ENCODE measurements around the gene NADK2.
"Not testable (repeated sequence)": the region's sequence is repeated elsewhere in the genome, so short reads cannot be mapped to it uniquely, and the experiment has no call there.

The NADK2 gene, protein sequence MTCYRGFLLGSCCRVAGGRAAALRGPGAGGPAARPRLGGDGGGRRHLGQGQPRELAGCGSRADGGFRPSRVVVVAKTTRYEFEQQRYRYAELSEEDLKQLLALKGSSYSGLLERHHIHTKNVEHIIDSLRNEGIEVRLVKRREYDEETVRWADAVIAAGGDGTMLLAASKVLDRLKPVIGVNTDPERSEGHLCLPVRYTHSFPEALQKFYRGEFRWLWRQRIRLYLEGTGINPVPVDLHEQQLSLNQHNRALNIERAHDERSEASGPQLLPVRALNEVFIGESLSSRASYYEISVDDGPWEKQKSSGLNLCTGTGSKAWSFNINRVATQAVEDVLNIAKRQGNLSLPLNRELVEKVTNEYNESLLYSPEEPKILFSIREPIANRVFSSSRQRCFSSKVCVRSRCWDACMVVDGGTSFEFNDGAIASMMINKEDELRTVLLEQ

DNA sequence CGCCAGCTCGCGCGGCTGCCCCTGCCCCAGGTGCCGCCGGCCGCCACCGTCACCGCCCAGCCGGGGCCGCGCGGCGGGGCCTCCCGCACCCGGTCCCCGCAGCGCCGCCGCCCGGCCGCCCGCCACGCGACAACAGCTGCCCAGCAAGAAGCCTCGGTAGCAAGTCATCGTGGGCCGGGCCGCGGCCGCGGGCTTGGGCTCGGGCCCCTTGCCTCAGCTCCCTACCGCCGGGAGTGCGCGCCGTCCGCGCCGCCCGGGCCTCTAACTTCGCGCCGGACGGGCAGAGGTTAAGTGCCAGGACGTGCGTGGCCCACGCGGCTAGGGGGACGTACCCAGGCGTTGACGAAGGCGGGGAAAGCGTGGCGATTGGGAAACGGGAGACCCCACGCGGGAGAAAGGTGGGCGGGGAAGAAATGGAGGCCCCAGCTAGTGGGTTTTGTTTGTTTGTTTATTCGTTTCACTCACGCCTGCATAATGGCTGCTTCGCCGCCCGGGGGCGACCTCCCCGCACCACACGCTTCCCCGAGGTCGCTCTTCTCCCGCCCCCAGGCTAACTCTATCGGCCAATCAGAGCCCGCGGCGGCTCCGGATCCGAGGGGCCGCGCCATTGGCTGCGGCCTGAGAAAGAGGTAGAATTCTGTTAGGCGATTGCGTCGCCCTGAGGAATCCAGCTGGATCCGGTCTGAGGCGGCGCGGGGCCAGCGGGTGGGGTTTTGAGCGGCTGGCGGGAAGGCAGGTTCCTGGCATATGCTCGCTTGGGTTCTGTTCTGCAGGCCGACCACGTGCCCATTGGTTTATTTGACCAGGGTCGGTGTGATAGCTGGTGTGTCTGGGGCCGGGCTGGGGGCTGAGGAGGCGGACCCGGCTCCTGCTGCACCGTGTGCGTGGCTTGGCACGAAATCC, at the start of gene NADK2:
NADK2 (minus strand) TSS at position 295 of the 903 bp plus-strand sequence; CDS start at position 168, 127 bp downstream.
- peak; percentile 95 for DNase-seq (ENCODE audit: low read depth)

DNA sequence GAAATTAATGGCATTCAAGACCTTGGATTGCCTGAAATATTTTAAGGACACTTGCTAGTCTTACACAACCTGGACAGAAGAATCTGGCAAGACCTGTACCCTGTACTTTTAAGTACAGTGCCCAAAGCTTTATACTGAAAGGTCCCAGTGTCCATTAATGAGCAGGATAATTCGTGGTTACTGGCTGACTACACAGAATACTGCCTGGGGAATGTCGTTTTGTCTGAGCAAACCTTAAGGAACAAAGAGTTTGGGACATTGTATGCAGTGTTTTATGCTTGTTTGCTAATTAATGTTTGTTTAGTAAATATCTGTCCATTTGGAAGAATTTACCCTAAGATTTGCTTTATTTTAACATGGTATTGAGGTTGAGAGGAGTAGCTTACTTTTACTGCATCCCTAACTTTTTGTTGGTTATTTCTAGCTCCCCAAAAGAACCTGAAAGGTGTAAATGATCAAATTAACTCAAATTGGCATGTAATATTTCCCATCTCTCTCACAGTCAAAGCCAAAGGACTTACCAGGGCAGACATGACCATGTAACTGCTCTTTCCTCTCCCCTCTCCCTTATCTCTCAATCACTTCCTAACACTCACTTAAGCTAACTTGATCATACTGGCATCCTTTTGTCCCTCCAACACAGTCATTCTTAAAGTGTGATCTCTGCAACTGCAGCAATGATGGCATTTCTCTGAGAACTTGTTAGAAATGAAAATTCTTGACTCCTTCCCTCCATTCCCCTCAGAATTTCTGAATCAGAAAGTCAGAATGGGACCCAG, 44.3 kb upstream of the NADK2 start:
- no peak for DNase-seq (ENCODE audit: low read depth)

DNA sequence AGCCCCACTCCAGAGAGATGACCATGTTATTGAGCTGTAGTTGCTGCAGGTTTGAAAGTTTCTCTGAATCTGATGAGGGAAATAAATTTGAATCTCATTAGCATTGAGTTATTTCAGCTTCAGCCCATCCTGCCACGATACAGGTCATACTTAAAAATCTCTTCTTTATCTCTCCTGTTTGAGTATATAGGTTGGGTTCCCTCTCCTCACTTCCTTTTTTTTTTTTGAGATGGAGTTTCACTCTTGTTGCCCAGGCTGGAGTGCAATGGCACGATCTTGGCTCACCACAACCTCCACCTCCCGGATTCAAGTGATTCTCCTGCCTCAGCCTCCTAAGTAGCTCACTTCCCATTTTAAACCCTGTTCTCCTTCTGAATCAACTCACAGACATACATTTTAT, 42.0 kb upstream of the NADK2 start:
- DNase-seq (ENCODE audit: low read depth): not testable (repeated sequence)

DNA sequence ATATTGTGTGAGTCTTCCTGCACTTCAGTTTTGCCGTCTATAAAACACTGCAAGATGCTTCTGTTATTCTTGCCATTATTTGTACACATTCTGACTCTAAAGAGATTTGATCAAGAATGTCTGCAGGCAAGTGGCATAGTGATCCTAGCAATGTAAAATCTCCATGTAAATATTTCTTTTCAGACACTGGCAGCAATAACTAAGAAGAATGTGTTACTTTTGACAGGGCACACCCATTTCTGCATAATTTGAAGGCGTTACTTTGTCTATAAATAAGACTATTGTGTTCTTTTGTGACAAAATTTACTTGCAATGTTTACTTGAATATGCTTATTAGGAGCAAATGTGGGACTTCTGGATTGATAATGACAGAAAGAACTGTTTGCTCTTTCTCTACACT, 39.9 kb upstream of the NADK2 start:
- no peak for DNase-seq (ENCODE audit: low read depth)

DNA sequence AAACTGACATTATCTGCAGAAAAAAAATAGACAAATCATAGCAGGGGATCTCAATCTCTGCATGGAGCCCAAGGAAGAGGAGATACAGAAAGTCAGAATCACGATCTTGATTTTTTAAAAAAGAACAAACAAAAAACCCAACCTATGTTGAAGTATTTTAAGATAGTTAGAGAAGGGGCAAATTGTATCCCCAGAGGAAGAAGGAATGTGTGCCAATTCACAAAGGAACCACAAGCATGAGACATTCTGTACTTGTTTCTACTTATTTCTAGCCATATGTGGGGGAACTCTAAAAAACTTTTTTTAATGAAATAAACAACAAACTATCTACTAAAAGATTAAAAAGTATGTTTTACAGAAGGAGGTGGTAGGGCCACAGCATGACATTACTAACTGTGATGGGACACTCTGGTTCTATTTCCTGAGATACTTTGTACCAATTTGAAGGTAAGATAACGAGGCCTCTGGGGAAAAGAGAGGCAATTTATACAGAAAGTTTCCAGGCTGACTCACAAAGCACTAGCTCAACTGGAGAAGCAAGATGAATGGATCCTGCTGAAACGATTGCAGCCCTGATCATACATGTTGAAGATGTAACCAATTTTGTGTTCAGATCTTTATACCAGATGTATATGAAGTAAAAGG, 37.5 kb upstream of the NADK2 start:
- peak; percentile 24 for DNase-seq (ENCODE audit: low read depth)

DNA sequence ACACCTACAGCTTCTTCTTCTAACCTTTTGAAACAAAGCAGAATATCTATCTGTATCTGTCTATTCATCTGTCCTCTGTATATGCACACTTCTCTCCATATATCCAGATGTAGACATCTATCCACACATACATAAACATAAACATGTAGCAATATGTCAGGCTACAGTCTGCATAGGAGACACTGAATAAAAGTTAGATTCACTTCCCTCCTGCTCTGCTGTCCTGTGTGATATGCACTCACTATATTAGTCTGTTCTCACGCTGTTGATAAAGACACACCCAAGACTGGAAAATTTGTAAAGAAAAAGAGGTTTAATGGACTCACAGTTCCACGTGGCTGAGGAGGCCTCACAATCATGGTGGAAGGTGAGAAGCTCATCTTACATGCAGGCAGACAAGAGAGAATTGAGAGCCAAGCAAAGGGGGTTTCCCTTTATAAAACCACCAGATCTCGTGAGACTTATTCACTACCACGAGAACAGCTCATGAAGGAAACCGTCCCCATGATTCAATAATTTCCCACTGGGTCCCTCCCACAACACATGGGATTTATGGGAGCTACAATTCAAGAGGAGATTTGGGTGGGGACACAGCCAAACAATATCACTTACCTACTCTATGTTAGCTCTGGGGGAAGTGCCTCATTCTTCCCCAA, 35.9 kb upstream of the NADK2 start:
- no peak for DNase-seq (ENCODE audit: low read depth)

DNA sequence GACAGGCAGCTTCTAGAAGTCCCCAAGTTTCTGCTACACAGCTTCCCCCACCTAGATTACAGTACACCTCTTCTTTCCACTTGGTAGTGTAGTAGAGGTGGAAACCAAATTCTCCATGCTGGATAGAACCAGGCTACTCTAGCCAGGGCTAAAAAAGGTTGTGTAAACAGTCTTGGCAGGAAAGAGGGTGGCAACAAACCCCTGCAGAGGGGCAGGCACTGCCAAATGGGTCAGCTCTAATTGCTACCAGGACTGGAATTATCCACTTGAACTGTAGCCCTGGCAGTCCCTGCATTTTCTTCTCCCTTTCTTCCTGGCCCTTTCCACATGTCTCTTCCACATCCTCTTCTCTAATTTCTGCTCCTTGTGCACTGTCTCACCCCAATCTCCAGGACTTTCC, 35.1 kb upstream of the NADK2 start:
- no peak for DNase-seq (ENCODE audit: low read depth)

DNA sequence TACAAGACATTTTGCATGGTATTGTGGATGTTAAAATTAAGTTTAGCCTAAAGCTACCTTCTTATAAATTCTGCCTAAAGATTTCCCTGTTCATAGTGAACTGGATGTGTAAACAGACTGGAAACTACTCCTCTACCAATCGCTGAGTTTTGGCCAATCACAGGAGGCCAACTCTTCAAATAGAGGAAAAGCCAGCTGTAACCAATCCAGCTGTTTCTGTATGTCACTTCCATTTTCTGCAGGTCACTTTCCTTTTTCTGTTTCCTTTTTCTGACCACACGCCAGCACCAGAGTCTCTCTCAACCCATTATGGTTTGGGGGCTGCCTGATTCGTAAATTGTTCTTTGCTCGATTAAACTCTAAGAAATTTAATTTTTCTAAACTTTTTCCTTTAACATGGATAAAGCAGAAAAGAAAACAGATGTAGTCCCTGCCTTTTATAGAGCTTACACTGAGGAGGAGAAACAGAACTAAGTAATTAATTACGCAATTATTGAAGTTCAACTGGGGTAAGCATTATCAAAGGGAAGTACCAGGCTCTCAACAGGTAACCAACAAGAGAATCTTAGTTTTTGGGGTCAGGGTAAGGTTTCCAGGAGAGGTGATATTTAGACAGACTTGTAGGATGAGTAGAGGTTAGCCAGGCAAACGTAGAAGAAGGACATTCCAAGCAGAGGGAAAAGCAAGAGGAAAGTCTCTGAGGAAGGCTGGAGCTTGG, 32.2 kb upstream of the NADK2 start:
- DNase-seq (ENCODE audit: low read depth): no peak

DNA sequence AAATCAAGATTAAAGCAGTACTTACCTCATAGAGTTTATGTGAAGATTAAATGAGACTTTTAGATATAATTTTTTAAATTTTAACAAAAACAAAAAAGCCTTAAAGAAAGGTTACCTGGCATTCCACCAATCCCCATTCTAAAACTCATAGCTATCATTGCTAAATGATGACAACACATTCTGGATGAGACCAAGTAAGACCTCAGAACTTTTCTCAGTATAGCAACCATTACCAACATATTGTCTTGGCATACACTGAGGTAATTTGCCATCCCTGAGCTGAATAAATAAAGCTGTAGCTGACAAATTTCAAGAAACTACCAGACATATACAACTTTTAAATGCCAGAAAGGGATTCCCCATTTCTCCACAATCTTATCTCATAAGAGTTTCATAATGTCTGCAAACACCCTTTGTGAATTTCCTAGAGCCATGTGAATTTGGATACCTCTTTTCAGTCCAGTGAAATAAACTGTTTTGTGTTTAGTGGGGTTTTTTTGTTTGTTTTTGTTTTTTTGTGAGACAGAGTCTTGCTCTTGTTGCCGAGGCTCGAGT, 30.5 kb upstream of the NADK2 start:
- no peak for DNase-seq (ENCODE audit: low read depth)

DNA sequence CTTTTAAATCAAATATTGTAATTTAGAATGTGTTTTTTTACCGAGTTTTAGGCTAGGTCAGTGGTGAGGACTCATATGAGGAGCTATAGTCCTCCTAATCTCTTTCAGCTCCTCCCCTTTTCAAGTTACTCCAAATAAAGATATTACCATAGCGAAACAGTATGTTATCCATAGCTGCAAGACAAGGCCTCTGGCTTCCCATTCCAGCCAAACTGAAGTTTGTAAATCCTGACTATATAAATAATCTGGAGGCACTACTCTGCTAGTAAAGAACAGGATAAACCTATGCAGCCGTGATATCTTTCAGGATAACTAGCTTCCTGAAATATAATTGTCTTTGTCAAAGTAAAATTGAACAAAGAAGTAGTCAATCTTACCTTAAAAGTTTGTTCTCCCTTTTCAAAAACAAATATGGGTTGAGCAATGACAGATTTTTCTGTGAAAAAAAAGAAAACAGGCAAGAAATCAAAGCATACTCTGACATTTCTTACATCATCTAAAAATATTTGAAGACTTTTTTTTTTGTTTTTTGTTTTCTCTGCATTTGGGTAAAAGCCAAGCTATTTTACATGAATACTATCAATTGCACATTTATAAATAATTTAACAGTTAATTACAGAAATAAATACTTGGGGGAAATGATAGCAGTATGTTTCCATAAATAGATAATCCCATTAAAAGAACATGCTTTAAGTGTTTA, 29.3 kb upstream of the NADK2 start:
- DNase-seq (ENCODE audit: low read depth): no peak

DNA sequence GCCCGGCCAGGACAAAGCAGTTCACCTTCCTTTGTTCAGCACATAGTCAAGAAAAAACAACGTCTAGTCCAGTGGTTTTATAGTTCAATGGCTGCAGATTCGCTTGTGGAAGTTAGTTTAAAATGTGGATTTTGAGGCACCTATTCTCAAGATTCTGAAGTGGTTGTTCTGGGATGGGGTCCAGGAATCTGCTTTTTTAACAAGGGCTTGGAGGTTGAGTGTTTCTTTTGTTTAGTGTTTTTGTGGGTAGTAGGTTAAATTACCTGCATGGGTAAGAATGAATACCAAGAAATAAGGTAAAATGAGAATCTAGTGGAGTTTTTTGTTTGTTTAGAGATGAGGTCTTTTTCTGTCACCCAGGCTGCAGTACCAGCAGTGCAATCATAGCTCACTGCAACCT, 28.4 kb upstream of the NADK2 start:
- DNase-seq (ENCODE audit: low read depth): no peak

DNA sequence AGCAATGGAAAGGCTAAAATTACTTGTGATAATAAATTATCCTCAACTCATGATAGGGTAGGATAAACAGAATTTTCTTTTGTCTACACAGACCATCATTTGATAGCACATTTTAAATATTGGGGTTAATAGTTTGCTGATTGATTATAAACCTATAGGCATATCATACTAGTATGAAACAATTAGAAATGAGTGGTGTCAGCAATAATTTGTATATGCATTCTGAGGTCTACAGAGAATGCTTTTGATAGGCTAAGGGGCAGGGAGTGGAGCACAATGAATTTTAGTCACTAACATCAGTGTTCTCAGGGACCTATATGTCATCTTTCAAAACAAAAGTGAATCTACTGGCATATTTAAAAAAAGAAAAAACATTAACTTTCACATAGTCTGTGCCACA, 27.8 kb upstream of the NADK2 start:
- no peak for DNase-seq (ENCODE audit: low read depth)

DNA sequence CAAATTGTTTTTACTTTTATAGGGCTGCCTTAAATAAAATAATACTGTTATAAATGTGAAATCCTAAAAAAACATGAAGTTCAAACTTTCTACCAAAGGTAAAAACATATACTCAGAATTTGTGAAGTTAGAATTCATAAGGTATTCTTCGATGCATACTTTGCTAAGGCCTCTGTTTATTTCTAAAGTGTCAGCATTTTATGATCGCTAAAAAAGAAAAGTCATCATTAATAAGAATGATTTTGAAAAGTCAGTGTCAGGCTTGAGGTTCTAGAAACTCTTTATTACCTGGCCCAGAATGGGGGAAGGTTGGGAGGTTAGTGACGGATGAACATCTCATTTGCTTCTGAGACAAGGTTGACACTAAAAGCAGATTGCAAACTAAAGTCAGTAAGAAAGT, 26.2 kb upstream of the NADK2 start:
- DNase-seq (ENCODE audit: low read depth): no peak

DNA sequence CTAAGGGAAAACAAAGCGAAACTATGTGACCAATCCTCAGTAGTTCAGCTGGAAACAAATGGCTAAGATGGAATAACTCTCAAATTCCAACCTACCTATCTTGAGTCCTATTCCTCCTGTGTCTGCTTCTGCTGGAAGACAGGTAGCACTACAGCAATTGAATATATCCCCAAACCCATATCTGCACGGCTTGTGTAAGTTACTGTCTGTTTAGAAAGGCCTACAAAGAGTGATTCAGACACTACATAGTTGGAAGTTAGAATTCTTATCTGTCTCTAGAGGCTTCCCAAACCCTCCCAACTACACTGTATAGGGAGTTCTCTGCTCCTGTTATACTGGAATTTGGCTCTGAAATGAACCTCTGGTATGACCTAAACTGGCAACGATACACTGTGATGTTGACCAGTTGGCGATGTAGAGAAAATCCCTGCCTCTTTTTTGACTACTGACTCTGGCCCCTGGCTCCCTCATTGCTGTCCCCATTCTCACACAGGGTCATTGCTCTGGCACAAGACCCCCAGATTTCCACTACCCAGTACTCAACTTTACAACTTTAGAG, 22.6 kb upstream of the NADK2 start:
- DNase-seq (ENCODE audit: low read depth): no peak

DNA sequence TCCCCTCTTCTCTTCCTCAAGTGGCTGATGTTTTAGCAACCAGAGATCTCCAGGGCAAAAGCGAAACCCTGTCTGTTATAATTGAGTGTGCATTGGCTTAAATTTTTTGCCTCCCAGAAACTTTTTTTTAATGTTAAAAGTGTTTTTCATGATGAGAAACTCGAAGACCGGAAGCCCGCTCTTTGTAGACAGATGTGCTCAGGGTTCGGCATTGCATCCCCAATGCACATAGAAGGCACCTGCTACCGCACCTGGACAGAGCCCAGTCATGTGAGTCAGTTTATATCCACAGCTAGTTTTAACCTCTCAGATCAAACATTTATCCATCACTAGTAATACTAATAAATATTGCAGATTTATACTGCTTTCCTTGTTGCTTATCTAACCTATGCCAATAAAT, 19.5 kb upstream of the NADK2 start:
- DNase-seq (ENCODE audit: low read depth): no peak

DNA sequence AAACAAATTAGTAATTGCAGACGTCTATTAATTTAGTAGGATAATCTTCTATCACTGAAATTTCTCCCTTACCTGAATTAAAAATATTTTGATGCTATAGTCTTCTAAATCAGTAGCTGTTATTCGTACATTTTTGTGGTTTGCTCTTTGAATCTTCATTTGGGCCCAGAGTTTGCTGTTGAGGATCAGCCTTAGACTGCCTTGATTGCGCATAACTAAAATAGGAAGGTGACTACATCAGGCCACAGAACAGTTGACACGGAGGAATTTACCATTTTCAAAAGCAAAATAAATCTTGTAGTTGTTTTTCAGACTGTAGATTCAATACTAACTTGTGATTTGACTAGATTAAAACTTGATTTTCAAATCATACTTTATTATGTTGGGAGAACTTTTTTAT, 11.8 kb upstream of the NADK2 start:
- no peak for DNase-seq (ENCODE audit: low read depth)

DNA sequence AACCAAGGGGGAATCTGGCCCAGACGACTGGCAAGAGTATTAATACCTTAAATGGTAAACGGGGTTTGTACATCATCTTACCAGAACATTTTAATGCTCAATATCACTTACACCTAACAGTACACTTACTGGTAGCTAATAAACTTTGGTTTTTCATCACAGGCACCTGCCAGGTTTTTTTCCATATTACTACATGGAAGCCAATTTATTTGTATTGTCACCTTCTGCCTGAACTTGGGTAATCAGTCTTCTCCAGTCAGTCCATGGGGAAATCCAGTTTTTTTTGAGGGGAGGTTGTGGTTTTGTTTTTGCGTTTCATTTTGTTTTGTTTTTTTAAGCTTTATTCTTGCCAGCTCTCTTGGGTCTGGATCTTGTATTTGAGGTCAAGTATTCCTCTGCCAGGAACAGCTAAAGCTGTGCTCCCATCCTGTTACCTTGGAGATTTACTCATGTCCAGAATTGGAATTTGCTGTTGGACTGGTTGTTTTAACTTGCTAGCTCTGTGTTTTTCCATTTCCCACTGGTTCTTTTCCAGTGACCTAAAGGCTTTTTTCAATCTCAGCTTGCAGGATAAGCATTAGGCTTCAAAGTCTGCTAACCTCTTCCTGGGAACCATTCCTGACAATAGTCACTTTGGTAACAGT, 11.1 kb upstream of the NADK2 start:
- no peak for DNase-seq (ENCODE audit: low read depth)

DNA sequence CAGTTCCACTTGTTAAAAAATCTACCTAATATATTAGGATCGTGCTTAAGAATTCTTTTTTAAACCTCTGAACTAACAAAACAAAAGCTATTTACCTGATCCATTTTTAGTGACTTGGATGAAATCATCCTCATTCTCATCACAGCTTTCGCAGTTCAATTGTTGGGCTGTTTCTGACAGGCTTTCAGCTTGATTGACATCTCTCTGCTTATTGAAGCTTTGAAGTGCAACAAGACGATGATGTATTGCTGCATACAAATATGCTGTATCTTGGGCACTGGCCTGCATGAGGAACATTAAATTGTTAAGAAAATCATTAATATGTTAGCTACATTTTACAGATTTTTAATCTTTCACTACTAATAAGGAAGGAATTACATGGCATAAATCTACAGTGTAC, 9.5 kb upstream of the NADK2 start:
- DNase-seq (ENCODE audit: low read depth): no peak

DNA sequence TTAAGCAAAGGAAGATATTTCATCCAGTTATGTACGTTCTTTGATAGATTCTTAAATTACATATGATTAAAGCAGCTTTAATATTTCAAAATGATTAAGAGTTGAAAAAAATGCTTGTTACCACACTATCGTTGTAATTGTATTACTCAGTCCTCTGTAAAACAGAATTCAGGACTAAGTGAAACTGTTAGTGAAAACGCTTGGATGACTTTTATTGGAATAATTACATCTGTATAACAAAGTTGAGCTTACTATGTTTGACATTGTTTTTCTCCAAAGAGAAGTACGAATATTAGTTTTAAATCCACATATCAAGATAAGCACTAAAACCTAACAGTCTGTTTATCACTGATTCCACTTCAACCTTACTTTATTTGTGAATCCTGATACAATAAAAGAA, 8.7 kb upstream of the NADK2 start:
- no peak for DNase-seq (ENCODE audit: low read depth)
